NCI-H2171 (cell line): ENCODE measurements around the gene FAM240A.

Experiments
- DNase-seq: peaks from one replicate; lab custom pipeline; 2025; lab: John Stamatoyannopoulos, UW

The FAM240A gene

DNA sequence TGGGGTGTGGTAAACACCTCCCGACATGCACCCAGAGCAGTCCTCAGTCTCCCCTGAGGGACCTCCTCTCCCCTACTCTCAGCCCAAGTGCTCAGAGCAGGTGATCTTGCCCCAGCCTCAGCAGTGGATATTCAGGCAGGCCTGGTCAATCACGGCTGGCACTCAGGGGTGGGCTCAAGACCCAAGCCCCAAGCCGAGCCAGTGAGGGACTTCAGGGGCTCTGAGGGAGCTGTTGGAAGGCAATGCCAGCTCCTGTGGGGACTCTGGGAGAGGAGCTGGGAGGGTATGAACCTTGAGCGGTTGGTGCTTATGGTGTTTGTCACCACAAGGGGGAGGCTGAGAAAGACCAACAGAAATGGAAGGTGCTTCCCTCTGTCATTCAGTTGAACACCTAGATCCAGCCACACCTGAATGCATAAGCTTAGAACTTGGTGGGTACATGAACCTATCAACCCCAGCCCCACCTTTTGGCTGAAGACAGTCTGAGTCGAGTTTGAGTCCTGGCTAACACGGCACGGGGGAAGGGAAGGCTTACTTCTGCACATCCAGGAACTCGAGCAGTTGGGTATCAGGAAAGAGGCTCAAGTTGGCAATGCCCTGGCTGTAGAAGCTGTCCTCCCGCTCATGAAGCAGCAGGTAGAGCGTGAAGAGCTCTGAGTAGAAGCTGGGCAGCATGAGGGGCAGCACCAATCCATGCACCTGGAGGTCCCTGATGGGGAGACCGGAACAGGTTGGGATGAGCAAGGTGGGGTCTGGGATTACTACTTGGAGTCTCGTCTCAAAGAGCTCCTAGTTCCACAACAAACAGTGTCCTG is 61.9 kb downstream of the FAM240A start:
- no peak for DNase-seq

DNA sequence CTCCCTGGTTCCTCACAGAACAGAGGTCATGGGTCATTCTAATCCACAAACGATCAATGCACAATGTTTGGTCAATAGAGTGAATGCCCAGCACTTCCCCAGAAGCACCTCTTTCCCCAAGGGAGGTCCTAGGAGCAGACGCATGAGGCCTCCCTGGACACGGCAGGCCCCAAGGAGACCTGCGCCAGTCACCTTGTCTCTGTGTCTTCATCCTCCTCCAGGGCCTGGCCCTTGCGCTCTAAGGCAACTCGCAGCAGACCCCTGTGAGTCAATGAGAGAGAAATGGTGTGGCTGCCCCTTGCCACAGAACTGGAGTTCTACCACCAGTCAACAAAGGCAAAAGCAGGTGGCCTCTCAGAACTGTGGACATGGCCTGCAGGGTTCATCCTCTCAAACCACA is 63.1 kb downstream of the FAM240A start:
- no peak for DNase-seq
